OCI-LY7 (cell line): ENCODE data around the gene FPR1.

ENCODE experiments used
- EZH2phosphoT487 ChIP-seq: fragments of 200-600 bp; sonication (generic); IDR thresholded peaks from 2 replicates; pipeline ENCODE4 v1.6.1; 2018; ENCODE audit warnings: low read depth, borderline replicate concordance, mild to moderate bottlenecking, mixed run types, antibody characterized with exemption, low read length, moderate library complexity, mixed read lengths
- TF ChIP-seq, protein P1 (sequence below): fragments of 200-600 bp; sonication (generic); conservative IDR thresholded peaks from 2 replicates; pipeline ENCODE4 v1.5.1; 2014; ENCODE audit warnings: mild to moderate bottlenecking, antibody characterized with exemption, low read length, moderate library complexity, mixed read lengths

DNA sequence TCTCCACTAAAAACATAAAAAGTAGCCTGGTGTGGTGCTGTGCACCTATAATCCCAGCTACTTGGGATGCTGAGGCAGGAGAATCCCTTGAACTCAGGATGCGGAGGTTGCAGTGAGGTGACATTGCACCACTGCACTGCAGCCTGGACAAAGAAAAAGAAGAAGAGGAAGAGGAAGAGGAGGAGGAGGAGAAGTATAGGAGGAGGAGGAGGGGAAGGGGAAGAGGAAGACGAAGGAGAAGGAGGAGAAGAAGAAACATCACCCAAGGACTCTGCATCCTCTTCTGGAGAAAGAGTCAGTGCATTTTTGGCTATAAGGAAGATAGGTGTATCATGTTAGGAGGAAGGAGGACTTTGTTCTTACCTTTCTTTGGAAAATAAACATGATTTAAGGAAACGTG is 30.3 kb upstream of the FPR1 start:
- TF ChIP-seq, protein P1, sequence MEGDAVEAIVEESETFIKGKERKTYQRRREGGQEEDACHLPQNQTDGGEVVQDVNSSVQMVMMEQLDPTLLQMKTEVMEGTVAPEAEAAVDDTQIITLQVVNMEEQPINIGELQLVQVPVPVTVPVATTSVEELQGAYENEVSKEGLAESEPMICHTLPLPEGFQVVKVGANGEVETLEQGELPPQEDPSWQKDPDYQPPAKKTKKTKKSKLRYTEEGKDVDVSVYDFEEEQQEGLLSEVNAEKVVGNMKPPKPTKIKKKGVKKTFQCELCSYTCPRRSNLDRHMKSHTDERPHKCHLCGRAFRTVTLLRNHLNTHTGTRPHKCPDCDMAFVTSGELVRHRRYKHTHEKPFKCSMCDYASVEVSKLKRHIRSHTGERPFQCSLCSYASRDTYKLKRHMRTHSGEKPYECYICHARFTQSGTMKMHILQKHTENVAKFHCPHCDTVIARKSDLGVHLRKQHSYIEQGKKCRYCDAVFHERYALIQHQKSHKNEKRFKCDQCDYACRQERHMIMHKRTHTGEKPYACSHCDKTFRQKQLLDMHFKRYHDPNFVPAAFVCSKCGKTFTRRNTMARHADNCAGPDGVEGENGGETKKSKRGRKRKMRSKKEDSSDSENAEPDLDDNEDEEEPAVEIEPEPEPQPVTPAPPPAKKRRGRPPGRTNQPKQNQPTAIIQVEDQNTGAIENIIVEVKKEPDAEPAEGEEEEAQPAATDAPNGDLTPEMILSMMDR = no peak
- TF ChIP-seq EZH2phosphoT487 = no peak
